ENCODE results near the gene OPRD1.
"Not testable (repeated sequence)": the region's sequence is repeated elsewhere in the genome, so short reads cannot be mapped to it uniquely, and the experiment has no call there.

The OPRD1 gene

DNA sequence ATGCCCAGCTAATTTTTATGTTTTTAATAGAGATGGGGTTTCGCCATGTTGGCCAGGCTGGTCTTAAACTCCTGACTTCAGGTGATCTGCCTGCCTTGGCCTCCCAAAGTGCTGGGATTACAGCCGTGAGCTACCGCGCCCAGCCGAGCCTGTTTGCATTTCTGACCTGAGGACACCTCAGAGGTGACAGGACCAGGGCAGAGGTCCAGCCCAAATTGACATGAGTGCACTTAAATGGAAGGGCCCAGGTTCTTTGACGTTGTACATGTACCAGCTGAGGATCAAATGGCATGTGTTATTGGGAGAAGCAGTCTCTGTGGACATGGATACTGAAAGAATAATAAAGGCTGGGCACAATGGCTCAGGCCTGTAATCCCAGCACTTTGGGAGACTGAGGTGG lies 35.2 kb downstream of the OPRD1 start:
- not testable (repeated sequence) for DNase-seq (ENCODE audit: low read depth)

DNA sequence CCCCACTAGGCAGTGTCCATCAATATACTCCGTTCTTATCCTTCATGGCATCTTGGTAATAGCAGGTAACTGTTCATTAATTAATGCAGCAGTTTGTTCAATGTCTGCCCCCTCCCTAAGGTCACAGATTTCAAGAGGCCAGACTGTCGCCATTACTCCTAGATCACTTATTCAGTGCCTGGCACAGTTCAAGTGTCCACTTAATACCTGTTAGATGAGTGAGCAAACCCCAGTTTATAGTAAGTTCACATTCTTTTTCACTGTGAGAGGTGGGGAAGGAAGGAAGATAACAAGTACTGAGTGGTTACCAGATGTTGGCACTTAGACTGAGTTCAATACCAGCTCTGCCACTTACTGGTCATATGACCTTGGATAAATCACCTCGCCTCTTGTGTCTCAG lies 36.4 kb downstream of the OPRD1 start:
- DNase-seq (ENCODE audit: low read depth): no peak

DNA sequence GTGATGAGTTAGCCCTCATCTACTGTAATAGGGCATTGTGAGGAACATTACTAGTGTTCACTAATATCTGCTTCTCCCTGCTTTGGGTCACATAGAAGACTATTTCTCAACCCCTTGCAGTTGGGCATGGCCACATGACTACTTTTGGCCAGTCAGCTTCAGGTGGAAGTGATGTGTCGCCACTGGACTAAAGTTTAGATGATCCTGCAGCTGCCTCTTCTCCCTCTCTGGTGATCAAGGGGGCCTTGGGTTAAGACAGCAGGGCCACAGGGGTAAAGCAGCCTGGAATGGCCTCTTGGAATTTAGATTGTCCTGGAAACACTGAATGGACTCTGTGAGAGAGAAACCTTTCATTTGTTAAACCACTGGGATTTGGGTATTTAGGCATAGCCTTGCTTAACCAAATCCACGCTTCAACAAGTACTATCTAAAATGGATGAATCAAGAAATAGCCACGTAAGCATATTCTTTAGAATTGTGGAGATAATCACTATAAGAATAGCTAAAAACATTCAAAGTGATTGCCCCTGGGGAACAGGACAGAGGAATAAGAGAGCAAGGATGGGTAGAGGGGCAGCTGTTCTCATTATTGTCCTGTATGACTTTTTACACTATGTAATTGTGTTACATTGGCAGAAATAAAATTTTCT lies 41.2 kb downstream of the OPRD1 start:
- no peak for DNase-seq (ENCODE audit: low read depth)

DNA sequence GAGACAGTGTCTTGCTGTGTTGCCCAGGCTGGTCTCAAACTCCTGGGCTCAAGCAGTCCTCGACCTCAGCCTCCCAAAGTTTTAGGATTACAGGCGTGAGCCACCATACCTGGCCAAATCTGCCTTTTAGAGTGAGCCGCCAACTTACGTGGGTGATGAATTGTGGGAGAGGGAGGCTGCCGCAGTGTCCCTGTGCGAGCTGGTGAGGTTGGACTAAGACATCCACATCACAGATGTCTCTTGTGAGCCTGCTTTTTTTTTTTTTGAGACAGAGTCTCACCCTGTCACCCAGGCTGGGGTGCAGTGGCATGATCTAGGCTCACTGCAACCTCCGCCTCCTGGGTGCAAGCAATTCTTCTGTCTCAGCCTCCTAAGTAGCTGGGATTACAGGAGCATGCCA lies 42.4 kb downstream of the OPRD1 start:
- DNase-seq (ENCODE audit: low read depth): not testable (repeated sequence)

DNA sequence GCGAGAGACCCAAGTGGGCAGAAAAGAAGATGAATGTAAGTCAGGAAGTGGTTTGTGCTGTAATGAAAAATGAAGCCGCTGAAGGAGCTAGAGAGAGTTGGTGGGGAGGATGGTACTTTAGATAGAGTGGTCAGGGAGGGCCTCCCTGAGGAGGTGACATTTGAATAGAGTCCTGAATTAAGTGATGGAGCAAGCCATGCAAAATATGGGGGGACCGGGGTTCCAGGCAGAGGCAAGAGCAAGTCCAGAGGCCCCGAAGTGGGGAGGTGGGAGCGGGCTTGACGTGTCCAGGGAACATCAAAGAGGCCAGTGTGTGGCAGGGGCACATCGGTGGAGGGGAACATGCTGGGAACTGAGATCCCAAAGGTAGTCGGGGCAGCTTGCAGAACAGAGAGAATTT lies 43.1 kb downstream of the OPRD1 start:
- DNase-seq (ENCODE audit: low read depth): no peak

DNA sequence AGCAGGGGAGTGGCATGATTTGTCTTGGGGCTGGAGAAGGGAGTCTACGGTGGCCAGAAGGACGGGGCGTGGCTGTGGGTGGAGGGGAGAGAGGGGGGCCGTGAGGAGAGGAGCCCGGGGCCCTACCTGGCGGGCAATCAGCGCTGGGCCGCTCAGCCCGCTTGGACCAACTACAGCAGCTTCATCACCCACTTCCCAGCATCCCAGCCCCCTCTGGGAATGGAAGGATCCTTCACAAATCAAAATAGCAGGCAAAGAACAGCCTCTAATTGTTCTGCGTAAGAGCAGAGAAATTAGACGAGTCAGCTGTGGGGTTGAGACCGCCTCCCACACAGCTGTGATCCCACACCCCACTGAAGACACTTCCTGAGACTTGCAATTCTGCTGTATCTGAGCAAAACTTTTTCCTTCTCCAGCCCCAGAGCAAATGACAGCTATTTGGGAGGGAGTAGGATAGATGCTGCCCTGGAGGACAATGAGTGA lies 43.5 kb downstream of the OPRD1 start:
- DNase-seq (ENCODE audit: low read depth): no peak

DNA sequence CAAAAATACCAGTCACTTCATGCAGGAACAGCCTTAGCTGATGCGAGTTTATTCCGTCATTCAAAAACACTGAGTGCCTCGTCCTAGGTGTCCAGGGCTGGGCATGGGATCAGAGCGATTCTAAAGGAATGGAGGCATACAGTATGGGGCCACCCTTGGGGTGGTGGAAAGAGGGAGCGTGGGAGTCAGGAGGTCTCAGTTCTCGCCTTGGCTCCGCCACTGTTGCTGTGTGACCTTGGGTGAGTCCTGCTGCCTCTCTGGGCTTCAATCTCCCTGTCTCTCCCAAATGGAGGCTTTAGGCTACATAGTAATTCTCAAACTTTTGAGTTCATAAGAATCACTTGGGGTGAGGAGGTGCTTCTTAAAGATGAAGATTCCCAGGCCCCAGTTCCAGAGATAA lies 44.0 kb downstream of the OPRD1 start:
- DNase-seq (ENCODE audit: low read depth): no peak

DNA sequence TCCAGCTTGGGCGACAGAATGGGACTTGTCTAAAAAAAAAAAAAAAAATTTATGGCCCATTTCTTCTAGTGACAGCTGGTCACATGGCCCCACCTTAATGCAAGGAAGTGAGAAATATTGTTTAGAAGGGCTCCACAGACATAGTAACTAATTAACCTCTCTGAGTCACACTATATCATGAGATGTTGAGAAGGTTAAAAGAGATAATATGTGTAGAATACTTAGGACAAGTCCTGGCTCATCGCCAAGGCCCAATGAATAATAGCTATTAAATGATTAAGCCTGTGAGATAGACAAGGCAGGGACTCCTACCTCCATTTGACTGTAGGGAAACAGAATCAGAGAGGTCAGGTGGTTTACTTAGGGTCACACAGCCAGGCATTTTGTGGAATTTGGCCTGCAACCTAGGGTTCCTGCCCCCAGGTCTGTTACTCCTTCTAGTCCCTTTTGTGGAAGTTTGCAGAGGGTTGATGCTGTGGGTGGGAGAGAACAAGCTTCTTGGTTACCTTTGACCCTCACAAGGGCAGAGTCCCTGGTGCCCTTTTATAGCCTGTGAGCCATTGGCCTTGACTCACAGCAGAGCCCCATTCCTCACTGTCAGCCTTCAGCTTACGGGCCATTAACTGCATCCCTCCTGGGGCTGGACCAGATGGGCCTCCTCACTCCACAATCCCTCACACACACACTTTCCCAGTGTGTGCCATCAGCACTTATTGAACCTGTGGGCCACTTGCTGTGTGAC lies 48.5 kb downstream of the OPRD1 start:
- DNase-seq (ENCODE audit: low read depth): no peak

DNA sequence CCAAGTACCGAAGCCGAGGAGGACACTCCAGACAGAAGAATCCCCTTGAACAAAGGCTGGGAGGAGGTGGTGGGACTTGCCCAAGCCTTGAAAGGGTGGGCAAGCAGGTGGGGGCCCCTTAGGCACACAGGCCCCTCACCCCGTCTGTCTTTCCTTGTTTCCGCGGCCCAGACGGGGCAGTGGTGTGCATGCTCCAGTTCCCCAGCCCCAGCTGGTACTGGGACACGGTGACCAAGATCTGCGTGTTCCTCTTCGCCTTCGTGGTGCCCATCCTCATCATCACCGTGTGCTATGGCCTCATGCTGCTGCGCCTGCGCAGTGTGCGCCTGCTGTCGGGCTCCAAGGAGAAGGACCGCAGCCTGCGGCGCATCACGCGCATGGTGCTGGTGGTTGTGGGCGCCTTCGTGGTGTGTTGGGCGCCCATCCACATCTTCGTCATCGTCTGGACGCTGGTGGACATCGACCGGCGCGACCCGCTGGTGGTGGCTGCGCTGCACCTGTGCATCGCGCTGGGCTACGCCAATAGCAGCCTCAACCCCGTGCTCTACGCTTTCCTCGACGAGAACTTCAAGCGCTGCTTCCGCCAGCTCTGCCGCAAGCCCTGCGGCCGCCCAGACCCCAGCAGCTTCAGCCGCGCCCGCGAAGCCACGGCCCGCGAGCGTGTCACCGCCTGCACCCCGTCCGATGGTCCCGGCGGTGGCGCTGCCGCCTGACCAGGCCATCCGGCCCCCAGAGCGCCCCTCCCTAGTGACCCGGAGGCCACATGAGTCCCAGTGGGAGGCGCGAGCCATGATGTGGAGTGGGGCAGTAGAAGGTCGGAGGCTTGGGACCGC lies 50.8 kb downstream of the OPRD1 start:
- DNase-seq (ENCODE audit: low read depth): no peak

DNA sequence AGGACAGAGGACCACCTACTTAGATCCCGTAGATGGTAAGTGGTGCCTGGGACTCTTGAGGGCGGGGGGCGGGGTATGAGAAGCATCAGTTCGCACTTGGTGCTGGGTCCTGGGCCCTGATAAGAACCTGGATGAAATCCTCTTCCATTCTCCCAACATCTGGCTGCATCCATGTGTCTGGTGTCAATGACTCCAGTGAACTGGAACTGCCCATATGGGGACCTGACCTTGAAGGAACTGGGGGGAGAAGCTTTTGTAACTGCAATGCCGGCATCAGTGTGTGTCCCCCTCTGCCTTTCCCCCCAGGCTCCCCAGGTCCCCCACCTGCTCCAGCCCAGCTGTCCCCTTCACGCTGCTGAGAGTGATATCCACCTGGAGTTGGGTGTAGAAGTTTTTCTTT lies 52.7 kb downstream of the OPRD1 start:
- no peak for DNase-seq (ENCODE audit: low read depth)

DNA sequence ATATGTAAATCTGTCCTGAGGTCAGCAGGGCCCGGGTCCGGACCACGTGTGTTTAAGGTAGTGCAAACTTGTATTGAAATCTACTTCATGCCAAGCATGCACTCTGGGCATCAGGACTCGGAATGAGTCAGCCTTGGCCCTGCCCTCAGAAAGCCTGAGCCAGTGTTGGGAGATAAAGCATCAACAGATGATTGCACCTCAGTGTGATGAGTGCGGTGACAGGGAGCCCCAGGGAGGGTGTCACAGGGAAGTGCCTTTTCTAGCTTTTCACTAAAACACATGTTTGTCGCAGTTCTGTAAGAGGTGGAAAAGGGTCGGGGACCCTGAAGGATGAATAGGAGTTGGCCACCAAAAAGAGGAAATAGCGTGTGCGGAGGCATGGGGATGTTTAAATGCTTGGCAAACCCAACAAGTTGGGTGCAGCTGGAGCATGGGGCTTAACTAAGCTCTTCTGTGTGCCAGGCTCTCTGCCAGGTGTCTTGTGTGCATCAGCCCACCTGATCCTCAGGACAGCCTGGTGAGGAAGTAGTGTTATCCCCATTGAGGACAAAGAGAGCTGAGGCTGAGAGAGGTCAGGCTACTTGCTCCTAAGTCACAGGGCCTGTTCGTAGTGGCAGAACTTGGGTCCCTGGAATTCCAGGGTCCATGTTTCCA lies 54.2 kb downstream of the OPRD1 start:
- no peak for DNase-seq (ENCODE audit: low read depth)

DNA sequence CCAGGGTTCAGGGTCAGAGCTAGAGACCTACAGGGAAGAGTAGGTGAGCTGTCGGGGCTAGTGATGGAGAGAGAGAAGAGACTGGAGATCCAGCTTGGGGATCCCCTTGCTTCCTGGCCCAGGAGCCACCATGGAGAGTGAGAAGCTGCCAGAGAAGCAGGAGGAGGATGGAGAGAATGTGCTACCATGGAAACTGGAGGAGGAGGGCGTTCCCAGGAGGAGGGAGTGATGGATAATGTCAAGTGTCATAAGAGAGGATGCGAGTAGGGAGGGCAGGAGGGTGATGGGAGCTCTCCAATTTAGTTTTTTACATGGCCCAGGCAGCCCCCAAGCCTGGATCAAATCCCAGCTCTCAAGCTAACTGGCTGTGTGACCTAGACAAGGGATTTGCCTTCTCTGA lies 55.9 kb downstream of the OPRD1 start:
- no peak for DNase-seq (ENCODE audit: low read depth)

DNA sequence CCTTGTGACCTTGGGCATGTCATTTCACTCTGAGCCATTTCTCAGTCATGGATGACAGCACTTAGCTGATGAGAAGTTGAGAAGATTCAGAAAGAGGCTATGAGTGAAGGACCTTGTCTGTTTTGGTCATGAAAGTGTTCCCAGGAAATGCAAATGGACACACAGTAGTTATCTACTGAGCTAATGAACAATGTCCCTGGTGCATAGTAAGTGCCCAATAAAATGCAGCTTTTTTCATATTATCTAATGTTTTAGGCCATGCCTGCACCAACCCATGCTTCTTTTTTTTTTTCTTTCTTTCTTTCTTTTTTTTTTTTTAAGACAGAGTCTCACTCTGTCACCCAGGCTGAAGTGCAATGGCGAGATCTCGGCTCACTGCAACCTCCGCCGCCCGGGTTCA lies 58.0 kb downstream of the OPRD1 start:
- no peak for DNase-seq (ENCODE audit: low read depth)

DNA sequence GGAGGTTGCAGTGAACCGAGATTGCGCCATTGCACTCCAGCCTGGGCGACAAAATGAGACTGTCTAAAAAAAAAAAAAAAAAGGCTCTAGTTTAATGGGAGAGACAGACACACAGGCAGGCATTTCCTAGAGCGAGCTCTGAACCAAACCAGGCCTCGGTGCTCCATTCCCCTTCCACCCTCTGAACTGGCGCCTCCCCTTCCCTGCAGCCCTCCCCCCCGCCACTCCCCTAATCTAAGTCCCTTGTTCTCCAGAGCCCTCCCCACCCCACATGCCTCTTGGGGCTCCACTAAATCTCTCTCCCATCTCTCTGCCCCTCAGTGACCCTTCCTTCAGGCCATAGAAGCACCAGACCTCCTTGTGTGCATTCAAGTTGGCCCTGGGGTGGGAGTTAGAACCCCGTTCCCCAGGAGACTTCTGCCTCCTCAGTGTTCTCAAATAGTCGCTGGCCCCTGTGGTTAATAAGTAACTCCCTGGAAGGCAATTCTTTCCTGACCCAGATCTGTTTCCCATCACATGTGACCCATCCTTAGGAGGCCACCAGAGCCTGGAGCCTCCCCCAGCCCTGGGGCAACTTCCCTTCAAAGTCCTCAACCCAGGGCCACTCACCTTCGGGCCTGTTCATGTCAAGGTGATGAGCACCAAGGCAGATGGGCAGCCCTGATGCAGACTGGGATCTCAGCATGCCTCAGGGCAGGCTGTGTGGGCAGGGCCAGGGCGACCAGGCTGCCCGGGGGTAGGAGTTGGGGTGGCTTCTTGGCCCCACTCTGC lies 59.8 kb downstream of the OPRD1 start:
- no peak for DNase-seq (ENCODE audit: low read depth)

DNA sequence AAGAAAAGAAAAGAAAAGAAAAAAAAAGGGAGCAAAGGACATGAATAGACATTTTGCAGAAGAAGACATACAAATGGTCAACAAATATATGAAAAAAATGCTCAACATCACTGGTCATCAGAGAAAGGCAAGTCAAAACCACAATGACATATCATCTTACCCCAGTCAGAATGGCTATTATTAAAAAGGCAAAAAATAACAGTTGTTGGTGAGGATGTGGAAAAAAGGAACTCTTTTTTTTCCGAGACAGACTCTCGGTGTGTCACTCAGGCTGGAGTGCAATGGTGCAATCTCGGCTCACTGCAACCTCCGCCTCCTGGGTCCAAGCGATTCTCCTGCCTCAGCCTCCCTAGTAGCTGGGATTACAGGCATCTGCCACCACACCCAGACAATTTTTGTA lies 63.2 kb downstream of the OPRD1 start:
- DNase-seq (ENCODE audit: low read depth): not testable (repeated sequence)

DNA sequence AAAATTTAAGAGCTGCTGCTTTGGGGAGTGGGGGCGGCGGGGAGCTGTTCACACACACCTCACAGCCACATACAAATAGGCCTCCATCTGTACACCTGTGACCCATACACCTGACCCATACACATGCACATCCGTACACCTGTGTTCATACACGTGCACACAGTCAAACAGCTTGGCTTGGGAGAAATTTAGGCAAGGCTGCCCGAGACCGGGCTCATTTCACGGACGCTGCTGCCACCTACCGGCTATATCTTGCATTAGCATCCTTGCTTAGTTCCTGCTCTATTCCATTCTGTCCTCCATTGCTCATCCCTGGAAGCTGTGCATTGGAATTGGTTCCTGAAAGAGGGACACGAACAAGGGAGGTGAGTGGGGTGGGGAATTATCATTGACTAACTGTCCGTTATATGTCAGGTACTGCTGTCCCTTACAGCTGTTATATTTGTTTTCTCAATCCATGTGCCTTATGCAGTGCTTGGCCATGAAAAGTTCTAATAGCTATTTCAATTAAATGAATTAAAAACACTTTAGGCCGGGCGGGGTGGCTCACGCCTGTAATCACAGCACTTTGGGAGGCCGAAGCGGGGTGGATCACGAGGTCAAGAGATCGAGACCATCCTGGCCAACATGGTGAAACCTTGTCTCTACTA lies 65.3 kb downstream of the OPRD1 start:
- DNase-seq (ENCODE audit: low read depth): peak; percentile 62

DNA sequence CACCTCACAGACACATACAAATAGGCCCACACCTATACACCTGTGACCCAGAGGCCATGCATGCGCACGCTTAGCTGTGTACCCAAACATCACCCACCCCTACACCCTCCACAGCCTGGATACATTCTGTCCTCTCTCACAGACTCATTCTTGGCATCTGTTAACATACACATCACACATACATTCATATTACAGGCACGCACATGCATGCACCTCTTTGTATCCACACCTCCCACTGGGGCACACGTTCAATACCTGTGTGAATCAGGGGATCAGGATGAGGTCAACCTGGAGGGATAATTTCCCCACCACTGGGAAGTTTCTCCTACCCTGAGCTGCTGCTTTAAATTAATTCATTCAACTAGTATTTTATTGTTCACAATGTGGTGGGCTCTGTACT lies 66.8 kb downstream of the OPRD1 start:
- DNase-seq (ENCODE audit: low read depth): no peak

DNA sequence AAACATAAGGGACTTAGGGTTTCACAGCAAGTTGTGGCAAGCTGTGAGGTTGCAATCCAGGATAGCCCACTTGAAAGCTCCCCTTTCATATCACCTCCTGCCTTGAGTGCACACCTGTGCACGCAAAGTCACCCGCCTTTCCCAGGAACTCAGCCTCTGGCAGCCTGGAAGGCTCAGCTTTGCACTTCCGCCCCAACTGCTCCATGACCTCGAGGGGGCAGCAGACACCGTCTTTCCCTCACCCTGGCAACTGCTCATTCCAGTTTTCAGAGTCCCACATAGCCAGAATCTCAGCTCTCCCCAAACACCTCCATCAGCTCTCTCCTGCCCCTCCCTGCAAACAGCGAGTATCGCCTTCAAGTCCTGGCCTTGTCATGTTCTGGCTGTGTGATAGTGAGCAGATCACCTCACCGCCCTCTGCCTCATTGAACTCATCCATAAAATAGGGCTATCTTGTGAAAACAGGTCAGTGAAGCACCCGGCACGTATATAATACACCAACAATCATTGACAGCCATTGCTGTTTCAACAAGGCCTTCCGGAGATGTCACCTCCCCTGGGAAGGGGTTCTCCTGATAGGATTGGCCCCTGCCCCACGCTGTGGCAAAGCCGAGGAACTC lies 70.1 kb downstream of the OPRD1 start:
- DNase-seq (ENCODE audit: low read depth): peak; percentile 87

DNA sequence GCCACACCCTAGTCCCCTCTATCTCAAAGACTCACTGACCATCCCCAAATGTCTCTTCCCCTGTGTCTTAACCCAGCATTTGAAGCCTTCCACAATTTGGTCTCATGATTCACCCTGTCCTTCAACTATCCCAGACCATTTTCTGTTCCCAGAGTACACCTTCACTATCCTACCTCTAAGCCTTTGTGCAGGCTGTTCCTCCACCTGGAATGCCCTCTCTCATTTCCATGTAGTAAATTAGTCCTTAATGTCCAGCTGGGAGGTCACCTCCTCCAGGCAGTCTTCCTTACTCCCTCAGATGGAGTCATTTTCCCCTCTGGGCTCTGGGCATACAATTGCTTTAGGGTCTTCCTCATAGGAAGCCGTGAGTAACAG lies 71.3 kb downstream of the OPRD1 start:
- no peak for DNase-seq (ENCODE audit: low read depth)

DNA sequence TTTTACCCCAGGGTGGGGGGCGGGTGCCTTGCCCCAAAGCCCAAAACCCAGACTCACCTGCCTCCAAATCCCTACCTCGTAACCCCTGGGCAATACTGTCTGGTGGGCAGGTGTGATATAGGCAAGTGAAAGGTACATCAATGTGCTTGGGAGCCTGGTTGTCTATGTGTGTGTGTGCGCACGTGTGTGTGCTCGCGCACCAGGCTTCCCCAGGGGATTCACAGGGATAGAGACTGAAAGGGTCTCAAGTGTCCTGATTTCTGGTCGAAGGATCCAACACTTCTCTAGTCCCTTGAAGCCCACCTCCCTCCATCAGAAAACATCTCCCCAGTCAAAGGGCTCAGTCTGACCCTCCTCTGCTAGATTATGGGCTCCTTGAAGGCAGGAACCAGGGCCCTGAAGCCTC lies 73.5 kb downstream of the OPRD1 start:
- DNase-seq (ENCODE audit: low read depth): no peak
